M059J (cell line): ENCODE measurements around the gene PCBD1. TPM values are rescaled to one million over a fixed set of nuclear protein-coding genes. Genes with fewer than 3 reads are reported as not detected.
A peak's percentile ranks its signal among the peaks of the same experiment; 100 is the strongest.

Experiments used
- DNase-seq: peaks from one replicate; pipeline ENCODE4 v3.0.0-alpha.2; 2012; ENCODE audit warnings: low read depth
- total RNA-seq: library from RNA; depleted of rRNA; stranded (reverse); fragments of >200 nt; shearing (Covaris generic); gene quantifications from 2 replicates; pipeline ENCODE4 v1.2.3, GENCODE V29; 2014

Gene PCBD1
- total RNA-seq, 1 experiment from 2014 or later = 34.3 TPM

DNA sequence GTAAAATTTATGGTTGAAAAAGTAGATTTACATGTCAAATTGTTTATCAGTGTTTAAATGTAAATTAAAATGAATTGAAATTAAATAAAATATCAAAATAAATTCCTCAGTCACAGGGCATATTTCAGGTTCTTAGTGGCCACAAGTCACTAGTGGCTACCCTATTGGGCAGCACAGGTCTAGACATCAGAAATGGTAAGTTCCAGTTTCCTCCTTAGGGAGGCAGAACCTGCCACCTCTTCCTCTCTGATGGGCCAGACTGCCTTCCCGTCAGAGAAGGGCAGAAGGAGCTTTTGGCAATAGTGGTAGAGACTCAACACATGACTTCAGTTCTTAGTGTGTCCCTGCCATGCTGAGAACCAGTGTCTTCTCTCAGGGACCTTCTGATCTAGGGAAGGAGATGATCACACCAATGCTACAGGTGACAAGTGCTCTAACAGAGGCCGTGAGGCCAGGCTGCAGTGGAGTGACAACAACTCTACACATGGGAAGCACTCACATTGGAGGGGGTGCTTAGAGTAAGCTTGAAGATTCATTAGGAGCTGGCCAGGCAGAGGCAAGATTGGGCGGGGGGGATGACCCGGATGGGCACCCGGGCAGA, 14.4 kb upstream of the PCBD1 start:
- DNase-seq = no peak

GRCh38 chr10:70901276-70901878, 13.0 kb upstream of the PCBD1 start:
- DNase-seq = no peak

DNA sequence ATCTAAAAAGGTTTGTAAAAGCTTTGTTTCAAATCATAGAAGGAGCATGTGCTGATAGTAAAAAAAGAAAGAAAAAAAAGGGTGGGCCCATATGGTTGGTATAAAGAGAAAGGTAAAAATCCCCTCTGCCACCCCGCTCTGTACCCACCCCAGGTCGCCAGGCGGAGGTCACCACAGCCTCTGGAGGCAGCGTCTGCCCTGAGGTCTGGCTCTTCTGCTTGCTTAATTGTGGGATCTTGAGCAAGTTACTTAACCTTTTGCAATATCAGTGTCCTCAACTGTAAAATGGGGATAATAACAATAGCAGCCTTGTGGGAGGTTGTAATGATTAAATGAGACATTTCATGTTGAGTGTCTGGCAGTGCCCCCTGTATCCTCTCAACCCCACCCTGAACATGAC, 10.7 kb upstream of the PCBD1 start:
- no peak for DNase-seq

- peak; percentile 67 for DNase-seq
These were observed 10.3 kb upstream of the PCBD1 start for GRCh38 chr10:70898687-70899086.

- no peak for DNase-seq
These were observed 8.2 kb upstream of the PCBD1 start for GRCh38 chr10:70896551-70896950.

DNA sequence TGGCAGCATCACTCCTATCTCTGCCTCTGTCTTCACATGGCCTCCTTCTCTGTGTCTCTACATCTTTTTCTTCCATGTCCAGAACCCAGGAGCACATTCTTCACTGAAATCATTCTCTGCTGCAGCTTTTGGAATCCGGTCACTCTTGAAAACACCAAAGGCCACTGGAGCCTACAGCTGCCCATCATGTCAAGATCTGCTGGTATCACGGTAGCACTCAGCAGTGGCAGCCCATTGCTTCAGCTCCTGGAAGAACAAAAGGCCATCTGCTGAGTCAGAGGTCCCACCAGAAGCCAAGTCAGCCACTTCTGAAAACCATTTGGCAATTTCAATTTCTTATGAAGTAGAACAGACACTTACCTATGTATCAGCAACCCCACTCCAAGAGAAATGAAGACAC, 6.1 kb upstream of the PCBD1 start:
- no peak for DNase-seq

- DNase-seq = no peak
These were observed 5.1 kb upstream of the PCBD1 start for GRCh38 chr10:70893227-70894006.

DNA sequence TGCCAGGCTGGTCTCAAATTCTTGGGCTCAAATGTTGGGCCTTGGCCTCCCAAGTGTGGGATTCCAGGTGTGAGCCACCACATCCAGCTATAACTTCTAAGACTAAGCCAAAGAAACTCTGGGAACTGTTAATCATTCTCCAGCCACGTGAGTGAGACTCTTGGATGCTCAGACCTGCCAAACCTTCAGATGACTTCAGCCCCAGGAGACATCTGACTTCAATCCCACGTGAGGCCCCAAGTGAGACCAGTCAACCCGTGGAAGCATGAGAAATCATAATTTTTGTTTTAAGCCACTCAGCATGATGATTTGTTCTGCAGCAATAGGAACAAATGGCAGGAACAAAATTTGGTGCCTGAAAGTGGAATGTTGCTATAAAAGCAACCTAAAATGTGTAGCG, 4.3 kb upstream of the PCBD1 start:
- DNase-seq = no peak

- peak; percentile 22 for DNase-seq
These were observed 3.3 kb upstream of the PCBD1 start for GRCh38 chr10:70891627-70892026.

DNA sequence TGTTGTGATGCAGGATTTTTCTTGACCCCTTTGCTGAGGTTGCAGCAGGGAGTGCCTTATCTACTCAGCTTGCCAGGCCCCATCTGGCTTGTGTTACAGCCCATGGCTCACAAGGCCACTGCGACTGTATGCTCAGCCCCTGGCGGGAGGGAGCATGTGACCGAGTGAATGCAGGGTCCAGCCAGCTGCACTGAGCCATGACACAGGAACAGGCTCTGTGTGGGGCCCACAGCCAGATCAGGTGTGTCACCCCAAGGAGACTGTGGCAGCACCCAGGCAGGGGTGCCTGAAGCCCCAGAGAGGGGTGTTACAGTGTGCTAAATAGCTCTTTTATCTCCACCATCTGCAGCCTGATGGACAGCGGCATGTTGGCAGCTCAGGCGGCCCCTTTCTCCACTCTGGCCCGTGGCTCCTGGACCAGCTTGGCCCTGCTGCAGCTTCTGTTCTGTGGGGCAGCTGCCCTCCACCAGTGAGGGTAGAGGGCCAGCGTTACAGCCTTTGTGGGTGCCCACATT, 2.6 kb upstream of the PCBD1 start:
- DNase-seq = no peak

GRCh38 chr10:70889291-70889690, 926 bp upstream of the PCBD1 start:
- DNase-seq = no peak

- no peak for DNase-seq
These were observed 1.3 kb downstream of the PCBD1 start for GRCh38 chr10:70886921-70887665.

GRCh38 chr10:70885931-70886903, 2.1 kb downstream of the PCBD1 start:
- no peak for DNase-seq

GRCh38 chr10:70885481-70885880, 2.9 kb downstream of the PCBD1 start:
- DNase-seq = no peak

DNA sequence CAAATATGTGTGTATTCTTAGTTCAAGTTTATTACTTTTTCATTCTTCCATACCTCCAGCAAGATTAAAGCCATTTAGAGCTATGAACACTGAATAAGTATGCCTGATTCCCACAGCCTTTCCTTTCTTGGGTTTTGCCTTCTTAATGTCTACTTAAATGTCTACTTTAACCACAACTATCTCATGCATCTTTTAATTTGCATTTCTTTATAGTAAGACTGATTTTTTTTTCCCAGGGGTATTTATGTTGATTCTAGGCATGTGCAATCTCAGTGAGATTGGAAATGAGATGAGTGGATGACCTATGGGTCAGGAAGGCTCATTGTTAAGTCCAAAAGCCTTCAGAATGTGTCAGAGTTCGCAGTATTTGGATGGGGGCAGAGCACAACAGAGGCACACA, 3.6 kb downstream of the PCBD1 start:
- DNase-seq = no peak

- peak; percentile 72 for DNase-seq
These were observed 8.3 kb downstream of the PCBD1 start for GRCh38 chr10:70880077-70880534.

DNA sequence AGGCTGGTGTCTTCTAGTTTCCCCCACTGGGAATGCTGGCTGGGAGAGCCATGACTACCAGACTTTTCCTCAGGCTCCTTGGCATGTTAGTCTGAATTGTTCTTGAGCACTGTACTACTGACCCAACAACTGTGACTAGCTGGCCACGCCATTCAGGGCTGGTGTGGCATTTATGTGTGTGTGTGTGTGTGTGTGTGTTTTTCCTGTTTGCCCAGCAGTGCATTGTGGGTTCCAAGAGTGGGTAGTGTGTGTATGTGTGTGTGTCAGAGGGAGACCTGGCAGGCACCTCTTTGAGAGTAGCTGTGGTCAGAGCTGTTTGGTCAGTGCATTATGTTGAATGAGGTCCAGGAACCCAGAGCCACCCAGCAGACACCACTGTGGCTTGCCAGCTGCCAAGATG, 9.2 kb downstream of the PCBD1 start:
- DNase-seq = peak; percentile 36

- DNase-seq = peak; percentile 27
These were observed 14.3 kb downstream of the PCBD1 start for GRCh38 chr10:70874061-70874460.

- DNase-seq = no peak
These were observed 16.1 kb downstream of the PCBD1 start for GRCh38 chr10:70872291-70872690.

DNA sequence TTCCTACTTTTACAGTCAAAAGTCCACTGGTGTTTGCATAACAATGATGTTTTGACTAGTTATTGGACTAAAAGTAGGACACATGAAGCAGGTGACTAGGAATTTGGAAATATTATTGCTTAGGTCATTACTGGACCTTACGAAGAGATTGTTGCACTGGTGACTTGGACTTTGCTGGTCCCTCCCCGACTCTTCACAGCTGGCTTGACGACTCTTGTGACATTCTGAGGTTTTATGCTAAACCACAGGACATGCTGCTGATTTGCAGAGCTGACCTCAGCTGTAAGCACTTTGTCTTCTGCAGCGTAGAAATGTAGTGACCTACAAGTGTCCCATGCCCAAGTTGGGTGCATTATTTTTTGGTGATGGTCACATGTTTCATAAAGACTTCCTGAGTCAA, 21.9 kb downstream of the PCBD1 start:
- peak; percentile 48 for DNase-seq

DNA sequence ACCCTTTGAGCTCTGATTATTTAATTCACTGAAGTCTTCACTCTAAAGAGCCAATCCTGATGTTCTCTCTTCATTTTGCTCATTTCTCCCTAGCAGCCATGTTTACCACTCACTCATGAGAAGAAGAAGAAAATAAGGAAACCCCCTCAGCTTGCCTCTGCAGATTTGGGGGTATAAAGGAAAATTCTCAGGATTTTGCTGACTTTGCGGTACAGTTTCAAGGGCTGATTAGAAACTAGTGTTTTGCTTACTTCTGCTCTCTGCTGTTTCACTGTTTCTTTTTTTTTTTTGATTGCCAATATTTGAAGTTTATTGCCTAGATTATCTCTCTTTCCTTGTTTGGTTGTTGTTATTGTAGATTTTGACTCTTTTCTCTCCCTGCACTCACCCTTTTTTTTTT, 23.4 kb downstream of the PCBD1 start:
- DNase-seq = no peak
